Ramos (cell line): ENCODE measurements around the gene ADH6.
"Not testable (repeated sequence)": the region's sequence is repeated elsewhere in the genome, so short reads cannot be mapped to it uniquely, and the experiment has no call there.

Source experiments
- in situ Hi-C: fragments of 300-500 bp; cut with MboI; formaldehyde crosslinking; loops from one replicate; pipeline ENCODE4 v1.14.3; 2022; ENCODE audit warnings: low sequenced_read_pairs; ENCODE audit not compliant: unreplicated experiment

Gene ADH6

DNA sequence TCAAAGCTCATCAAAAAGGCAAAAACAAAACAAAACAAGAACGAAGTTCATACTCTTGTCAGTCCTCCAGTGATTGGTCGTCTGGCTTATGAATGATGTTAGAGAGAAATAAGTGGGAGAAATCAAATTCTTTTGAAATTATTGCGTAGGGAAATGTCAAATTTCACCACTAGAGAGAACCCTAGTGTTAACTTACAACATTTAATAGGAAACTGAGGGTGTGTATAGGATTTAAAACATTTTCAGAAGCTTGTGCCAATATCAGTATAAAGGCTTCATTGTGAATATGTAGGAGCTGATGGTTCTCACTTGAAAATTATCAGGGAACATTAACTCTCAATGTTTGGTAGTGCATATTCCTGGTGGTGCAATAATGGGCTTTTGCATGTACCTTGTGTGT lies 17.4 kb downstream of the ADH6 start:
- in situ Hi-C loops: no loop called here

DNA sequence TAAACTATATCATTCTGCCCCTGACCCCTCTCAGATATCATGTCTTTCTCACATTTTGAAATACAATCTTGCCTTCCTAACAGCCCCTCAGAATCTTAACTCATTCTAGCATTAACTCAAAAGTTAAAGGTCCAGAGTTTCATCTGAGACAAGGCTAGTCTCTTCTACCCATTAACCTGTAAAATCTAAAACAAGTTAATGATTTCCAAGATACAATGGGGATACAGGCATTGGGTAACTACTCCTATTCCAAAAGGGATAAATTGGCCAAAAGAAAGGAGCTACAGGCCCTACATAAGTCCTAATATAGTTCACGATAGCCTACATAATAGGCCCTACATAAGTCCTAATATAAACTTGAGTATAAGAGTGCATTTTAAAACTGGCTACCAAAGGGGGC lies 18.9 kb downstream of the ADH6 start:
- in situ Hi-C loops: no loop called here

DNA sequence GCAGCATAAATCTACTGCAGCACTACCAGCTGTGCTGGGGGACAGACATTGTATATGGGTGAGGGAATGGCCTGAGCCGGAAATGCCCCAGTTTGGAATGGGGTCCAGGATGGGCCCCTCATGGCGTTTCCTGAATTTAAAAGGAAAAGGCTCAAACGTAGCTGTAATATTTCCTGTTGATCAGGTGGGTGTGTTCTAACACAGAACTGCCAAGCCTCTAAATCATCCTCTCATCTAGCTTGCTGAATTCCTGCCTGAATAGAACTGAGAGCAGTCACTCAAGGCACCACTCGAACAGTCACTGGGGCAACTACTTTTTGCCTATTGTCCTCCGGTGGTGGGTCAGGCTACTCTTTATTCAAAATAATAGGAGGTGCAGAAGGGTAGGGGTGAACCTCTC lies 28.7 kb downstream of the ADH6 start:
- in situ Hi-C loops: no loop called here

DNA sequence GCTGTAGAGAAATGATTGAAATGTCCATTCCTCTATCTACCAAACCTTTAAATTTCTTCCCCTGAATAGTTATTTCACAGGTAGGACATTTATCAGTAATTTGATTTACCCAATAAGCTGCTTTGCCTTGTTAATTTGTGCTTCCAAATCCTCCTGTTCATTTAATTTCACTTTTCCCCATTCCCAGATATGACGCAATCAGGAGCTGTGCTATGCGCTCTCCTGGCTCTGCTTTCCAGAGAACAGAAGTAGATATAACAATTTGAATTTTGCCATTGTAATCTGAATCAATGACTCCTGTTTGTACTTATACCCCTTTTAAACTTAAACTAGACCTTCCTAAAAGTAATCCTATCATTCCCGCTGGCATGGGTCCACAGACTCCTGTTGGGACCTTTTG lies 29.1 kb downstream of the ADH6 start:
- in situ Hi-C loops: not testable (repeated sequence)

DNA sequence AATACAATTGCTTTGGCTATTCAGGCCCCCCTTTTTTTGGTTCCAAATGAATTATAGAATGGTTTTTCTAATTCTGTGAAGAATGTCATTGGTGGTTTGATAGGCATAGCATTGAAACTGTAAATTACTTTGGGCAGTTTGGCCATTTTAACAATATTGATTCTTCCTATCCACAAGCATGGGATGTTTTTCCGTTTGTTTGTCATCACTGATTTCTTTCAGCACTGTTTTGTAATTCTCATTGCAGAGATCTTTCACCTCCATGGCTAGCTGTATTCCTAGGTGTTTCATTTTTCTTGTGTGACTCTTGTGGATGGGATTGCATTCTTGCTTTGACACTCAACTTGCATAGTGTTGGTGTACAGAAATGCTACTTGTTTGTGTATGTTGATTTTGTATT lies 33.0 kb downstream of the ADH6 start:
- in situ Hi-C loops: no loop called here

DNA sequence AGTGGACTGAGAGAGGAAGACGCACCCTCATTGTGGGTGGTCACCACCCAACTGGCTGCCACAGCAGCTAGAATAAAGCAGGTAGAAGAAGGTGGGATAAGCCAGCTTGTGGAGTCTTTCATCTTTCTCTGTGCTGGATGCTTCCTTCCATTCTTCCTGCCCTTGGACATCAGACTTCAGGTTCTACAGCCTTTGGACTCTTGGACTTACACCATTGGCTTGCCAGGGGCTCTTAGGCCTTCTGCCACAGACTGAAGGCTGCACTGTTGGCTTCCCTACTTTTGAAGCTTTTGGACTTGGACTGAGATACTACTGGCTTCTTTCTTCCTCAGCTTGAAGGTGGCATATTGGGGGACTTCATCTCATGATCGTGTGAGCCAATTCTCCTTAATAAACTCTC lies 33.5 kb downstream of the ADH6 start:
- in situ Hi-C loops: no loop called here

DNA sequence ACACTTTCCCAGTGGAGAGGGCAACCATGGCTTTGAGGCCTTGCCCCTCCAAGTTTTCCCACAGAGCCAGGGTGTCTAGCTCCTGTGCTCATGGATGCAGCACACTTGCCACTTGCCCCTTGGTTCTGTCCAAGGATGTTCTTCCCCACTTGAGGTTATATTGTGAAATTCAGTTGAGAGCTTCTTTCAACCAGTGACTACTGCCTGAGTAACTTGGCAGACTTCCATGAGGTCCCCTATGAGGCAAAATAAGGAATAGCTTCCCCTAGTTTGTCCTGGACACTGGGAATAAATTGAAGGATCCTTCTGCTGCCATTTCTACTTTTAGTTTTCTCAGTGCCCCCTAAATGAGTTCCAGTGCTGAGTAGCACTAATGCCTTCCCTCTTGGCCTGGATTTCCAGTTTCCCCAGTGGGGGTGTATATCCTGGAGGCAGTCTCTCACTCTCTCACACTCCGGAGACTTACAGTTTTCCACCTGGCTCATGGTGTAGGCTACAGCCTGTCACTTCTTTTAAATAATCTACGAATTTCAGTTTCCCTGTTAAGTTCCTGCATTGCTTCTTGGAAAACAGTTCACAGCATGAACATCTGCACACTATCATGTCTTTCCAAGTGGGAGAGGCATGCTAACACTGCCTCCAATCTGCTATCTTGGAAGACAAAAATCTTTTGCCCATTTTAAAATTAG lies 38.5 kb downstream of the ADH6 start:
- in situ Hi-C loops: no loop called here

DNA sequence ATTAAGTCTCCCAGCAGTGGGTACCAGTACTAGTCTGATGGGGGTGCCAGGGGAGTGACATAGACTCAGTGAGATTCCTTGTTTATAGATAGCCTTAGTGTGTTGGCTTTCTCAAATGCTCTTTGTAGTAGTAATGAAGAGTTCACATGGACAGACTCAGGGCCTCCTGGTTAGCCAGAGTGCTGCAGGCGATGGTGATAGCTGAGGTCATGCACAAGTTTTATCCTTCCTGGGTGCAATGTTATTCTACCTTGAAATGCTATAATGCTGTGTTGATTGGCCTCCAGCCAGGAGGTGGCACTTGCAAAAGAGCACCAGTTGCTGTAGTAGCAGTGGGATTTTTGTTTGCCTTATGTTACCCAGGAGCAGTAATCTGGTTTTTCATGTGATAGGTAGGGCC lies 39.4 kb downstream of the ADH6 start:
- in situ Hi-C loops: no loop called here

DNA sequence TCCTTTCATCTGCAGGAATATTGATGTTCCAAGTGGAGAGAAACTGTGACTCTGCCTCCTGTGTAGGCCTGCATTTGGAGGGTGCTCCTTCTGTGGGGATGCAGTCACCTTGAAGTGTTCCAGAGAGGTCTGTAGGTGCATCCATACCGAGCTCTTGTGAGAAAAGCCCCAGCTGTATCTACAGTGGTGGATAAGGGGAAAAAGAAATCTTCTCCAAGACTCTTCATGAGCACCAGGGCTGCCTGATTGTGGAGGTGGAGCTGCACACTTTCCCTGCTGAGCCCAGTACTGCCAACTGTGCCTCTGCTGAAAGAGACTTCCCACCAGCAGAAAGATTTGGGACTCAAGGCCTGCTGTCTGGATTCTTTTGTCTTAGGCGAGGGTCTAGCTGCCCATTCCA lies 39.9 kb downstream of the ADH6 start:
- in situ Hi-C loops: no loop called here

DNA sequence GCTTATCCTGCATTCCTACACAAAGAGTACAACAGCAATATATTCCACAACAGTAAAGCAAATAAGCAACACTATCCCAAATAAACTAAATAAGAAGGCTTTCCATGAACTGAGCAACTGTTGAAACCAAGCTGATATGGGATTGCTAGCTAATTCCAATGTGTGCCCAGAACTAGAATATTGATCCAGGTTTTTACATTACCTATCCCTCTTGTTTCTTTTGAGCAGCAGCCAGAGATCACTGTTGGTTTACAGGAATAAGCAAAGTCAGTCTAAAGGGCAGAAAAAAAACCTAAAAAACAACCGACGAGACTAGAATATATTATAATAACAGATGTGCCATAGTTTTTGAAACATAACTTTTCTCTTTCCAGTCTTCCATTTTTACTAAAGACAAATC lies 52.5 kb downstream of the ADH6 start:
- in situ Hi-C loops: no loop called here

DNA sequence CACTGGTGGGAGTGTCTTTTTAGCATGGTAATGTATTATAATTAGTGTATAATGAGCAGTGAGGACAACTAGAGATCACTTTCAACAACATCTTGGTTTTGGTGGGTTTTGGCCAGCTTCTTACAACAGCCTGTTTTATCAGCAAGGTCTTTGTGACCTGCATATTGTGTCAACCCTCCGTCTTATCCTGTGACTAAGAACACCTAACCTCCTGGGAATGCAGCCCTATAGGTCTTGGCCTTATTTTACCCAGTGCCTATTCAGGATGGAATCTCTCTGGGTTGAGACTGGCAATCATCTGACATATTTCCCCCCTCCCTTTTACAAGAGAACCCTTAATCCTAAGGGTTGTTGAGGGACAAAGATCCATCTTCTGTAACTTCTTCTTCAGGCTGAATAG lies 53.1 kb downstream of the ADH6 start:
- in situ Hi-C loops: no loop called here

DNA sequence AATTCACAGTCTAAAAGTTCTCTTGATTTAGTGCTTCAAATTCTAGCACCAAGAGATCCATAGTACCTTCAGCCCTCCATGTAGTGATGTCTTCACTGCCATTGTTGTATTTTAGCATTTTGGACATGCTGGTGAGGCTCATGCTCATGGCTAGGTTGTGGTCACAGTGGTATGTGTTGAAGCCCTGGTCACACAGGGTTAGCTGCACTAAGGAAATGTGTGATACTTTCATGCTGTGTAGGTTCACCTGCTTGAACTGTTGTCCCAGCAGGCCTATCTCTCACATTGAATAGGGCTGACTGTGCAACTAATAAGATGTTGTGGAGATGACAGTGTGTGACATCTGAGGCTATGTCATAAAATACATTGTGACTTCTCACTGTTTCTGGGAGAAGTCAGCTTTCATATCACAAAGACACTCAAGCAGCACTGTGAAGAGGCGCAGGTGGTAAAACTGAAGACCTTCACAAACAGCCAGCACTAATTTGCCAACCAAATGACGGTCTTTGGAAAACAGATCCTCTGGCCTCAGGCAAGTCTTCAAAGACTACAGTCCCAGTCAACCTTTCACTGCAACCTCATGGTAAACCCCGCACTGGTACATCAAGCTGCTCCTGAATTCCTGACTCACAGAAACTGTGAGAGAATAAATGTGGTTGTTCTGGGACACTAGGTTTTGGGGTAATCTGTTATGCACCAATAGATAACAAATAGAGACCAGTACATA lies 57.5 kb downstream of the ADH6 start:
- in situ Hi-C loops: no loop called here

DNA sequence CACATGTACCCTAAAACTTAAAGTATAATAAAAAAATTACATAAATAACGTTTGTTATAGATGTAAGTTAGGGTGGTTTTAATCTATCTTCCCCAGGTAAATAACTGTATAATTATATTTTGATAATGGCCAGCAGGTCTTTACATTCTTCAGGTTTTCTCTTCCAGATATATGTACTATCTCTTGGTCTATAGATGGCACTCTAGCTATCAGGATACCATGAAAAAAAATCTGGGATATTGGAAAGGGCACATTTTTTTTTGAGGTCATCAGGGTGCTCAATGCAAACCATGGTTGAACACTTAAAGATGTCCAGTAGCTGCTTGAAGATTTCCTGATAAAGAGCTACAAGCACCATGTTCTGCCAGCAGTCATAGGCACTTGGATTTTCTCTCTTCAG lies 59.3 kb downstream of the ADH6 start:
- in situ Hi-C loops: no loop called here

DNA sequence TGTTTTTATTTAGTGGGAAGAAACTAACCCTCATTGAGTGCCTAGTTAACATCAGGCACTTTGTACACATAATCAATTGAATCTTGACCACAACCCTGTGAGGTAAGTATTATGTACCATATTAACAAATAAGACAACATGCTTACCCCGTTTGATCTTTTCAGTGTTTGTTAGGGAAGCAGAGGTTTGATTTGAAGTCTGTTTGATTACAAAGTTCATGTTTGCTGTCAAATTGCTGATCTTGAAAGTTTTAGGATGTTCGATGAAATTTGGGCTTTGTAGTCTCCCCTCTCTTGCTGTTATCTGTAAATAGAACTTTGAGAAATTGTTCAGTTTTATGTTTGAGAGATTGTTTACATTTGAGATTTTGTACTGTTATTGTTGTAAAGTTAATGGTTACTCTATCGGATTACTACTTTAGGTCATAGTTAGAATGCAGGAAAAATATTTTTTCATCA lies 61.5 kb downstream of the ADH6 start:
- in situ Hi-C loops: no loop called here

DNA sequence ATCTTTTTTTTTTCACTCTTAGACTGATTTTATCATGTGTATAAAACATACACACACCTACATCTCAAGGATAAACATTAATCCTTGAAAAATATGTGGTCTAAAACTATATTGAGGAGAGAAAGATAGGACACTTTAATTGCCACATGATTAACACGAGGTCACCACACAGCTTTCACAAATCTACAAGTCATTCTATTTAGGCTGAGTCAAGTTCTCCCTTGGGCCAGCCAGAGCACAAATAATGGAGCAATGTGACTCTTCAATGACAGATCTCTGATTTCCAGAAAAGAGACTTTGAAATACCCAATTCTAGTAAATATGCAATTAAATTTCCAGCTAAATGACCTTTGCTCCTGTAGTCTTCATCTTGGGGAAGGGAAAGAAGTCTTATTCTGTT lies 62.1 kb downstream of the ADH6 start:
- in situ Hi-C loops: no loop called here

DNA sequence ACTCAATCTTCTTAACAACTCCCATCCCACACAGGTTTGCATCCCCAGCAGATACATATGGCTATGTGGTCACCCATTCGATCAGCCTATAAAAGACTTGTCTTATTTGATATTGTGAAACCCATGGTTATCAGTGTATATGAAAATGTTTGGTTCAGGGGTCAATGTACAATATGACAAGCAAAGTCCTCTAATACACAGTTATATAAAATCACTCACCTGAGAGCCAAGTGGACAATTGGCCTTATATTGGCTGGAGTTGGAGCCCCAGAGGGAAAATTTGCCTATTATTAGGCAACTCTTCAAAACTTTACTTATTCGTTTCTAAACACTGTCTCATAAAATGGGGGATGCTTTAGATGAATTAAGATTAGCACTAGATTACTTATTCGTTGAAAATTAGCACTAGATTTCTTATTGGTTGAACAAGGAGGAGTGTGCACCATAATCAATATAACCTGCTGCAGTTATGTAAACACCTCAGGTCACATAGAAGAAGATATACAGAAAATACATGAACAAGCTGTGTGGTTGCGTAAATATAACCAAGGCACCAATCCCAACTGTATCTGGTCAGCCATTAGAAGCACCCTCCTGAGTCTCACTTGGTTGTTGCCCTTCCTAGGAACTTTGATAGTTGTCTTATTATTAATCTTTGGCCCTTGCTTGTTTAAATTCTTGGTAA lies 64.2 kb downstream of the ADH6 start:
- in situ Hi-C loops: no loop called here
